HG02763 (cell line): ENCODE data around the gene C19orf85.
"Not testable (repeated sequence)": the region's sequence is repeated elsewhere in the genome, so short reads cannot be mapped to it uniquely, and the experiment has no call there.

Source experiments
- ATAC-seq: cut with Tn5 transposase; IDR thresholded peaks from one replicate; pipeline ENCODE4 v1.9.1; 2021; ENCODE audit warnings: mild to moderate bottlenecking, moderate library complexity; ENCODE audit not compliant: unreplicated experiment

C19orf85 gene

DNA sequence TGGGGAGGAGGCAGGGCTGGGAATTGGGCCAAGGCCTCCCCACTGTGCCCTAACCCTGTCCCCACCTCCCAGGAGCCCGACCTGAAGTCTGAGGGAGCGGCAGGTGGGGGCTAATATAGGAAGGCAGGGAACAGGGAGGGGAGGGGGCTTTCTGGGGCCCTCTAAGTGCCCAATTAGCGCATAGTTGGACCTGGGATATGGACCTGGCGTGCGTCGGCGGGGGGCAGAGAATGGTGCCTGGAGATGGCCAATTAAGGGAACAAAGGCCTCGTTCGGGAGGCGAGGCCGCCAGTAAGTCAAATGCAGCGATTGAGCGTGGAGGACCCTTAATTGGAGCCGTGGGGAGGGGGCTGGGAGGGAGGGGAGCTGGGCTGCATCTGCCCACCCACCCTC is at the start of gene C19orf85:
C19orf85 (minus strand) TSS at position 90 of the 393 bp plus-strand sequence. CDS start 197 bp downstream, outside the sequence.
- ATAC-seq = no peak

DNA sequence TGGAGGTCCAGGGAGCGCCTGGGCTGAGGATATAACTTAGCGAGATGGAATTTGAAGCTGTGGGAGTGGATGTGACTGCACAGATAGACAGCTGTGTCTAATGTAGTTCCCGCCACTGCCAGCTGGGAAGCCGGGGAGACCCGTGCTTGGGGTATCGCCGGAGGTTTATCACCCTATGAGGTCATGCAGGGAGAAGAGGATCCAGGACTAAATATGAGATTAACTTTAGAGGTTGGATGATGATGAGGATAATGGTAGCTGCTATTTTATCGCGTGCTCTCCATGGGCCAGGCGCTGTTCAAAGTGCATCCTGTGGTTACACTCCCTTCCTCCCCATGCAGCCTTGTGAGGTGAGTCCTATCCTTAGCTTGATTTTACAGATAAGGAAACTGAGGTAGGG is 43.6 kb upstream of the C19orf85 start:
- ATAC-seq = no peak

DNA sequence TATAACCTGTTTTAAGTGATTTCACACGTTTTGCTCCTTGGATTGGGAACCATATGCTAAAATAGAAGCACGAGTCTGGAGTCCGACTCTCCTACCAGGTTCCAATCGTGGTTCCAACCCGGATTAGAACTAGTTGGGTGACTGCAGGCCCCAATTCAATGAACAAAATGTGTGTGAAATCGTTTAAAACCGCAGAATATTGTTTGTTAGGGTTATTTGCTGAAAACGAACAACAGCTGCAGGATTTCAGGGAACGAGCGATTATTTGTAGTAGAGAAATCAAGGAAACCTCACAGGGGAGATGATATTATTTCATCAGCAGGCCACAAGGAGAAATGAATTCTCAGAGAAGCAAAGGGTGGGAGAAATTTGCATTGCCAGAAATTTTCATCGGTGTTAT is 40.4 kb upstream of the C19orf85 start:
- no peak for ATAC-seq

DNA sequence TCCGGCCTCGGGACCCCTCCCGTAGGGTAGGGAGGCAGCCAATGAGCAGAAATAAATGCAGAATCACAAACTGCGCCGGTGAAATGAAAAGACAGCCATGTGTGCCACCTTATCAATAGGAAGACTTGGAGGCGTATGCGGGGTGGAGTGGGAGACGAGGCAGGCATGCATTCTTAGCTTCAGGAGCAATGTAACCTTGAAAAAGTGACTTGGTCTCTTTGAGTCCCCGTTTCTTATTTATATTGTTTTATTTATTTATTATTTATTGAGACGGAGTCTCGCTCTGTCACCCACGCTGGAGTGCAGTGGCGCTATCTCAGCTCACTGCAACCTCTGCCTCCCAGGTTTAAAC is 39.7 kb upstream of the C19orf85 start:
- ATAC-seq = no peak

DNA sequence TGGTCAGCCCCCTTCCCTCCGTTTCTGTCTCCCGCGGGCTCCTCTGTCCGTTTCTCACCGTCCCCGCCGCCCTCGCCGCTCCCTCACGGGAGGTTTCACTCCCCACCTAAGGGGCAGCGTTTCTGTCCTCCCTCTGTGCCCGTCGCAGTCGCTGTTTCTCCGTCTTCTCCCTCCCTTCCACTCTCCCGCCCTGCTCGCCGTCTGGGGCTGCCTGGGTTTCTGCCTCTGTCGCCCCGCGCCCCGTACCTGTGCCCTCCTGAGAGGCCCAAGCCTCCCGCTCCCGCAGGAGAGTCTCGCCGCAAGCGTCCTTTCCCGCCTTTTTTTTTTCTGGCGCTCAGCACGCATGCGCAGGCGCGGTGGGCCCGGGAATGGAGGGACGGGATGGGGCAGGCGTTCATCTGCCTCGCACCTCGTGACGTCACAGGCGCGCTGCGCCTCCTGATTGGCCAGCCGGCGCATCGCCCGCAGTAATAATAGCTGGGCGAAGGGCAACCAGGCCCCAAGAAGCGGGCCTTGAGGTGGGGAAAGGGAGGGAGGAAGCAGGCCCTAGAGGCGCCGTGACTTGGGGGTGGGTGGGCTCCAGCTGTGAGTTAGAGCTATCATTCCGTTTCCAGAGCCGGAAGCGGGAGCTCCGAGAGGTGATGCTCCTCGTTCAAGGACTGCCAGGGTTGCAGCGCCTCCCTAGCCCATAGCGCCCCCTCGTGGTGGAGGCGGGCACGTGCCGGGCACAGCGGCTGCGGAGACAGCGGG is 39.1 kb upstream of the C19orf85 start:
- peak; percentile 89 for ATAC-seq

DNA sequence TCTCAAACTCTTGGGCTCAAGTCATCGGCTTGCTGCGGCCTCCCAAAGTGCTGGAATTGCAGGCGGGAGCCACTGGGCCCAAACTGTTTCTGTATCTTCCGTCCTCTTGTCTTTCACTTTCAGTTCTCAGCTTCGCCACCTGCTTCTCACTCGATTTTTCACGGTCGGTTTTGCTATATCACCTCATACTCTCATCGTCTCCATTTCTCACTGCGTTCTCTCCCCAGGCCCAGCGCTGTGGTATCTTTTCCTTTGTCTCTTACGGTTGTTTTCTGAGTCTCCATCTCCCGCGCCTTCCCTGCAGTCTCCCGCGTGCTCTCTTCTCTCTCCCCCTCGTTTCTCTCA is 38.6 kb upstream of the C19orf85 start:
- no peak for ATAC-seq

DNA sequence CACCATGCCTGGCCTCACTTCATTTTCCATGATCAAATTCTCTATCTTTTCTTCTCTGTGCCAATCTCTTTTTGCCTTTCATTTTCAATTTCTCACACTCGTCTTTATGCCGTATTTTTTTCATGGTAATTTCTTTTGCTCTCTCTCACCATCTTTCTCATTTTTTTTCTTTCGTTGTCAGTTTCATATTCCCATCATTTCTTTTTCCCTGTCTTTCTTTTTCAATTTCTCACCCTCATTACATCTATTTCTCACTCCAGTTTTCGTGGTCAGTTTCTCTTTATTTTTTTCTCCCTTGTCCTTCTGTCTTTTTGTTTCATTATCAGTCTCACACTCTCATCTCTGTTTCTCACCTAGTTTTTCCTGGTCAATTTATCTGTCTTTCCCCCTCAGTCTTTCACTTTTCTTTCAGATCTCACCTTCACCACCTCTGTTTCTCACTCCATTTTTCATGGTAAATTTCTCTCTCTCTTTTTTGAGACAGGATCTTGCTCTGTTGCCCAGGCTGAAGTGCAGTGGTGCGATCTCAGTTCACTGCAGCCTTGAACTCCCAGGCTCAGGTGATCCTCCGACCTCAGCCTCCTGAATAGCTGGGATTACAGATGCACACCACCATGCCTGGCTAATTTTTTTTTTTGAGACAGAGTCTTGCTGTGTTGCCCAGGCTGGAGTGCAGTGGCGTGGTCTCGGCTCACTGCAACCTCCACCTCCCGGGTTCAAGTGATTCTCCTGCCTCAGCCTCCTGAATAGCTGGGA is 37.8 kb upstream of the C19orf85 start:
- no peak for ATAC-seq

DNA sequence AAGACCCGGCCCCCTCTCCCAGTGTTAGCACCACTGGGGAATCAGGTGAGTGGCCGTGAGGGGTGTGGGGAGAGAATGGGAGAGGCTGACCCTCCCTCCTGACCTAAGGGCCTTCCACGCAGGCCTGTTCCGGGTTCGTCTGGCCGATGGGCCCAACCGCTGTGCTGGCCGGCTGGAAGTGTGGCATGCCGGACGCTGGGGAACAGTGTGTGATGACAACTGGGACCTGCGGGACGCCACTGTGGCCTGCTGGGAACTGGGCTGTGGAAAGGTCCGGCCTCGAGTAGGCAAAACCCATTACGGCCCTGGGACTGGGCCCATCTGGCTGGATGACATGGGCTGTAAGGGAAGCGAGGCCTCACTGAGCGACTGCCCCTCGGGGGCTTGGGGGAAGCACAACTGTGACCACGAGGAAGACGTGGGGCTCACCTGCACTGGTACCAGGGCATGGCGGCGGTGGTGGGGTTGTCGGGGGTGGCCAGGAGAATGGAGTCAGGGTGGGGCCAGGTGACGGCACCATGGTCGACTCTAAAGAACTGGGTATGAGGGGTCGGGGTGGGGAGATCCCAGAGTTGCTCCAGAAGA is 35.9 kb upstream of the C19orf85 start:
- no peak for ATAC-seq

DNA sequence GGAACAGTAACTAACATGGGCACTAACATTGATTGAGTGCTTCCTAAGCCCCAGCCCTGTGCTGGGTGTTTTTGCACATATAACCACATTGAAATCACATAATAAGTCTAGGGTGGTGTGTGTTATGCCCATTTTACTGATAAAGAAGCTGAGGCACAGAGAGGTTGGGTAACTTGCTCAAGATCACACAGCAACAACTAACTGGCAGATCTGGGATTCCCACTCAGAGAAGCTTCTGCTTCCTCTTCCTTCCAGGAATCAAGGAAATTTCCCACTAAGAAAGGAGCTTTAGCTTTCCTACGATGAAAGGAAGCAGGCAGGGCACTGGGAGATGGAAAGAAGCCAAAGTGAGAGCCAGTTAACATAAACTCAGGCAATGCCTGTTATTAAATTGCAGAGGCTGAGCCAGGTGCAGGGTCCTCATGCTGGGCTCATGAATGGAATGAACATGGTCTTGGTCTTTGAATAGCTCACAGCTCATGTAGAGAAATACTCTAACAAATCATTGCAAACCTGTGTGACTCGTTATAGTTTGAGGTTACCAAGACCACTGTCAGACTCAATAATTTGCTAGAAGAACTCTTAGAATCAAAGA is 33.8 kb upstream of the C19orf85 start:
- ATAC-seq = no peak

DNA sequence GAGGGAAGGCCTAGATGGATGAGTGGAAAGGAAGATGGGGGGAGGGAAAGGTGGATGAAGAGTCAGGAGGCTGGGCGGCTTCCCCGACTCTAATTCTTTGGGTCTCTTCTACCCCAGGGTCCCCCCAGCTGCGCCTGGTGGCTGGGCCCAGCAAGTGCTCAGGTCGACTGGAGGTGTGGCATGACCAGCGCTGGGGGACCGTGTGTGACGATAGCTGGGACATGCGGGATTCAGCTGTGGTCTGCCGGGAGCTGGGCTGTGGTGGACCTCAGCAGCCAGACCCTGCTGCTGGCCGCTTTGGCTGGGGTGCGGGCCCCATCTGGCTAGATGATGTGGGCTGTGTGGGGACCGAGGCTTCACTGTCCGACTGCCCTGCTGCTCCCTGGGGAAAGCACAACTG is 33.2 kb upstream of the C19orf85 start:
- no peak for ATAC-seq

DNA sequence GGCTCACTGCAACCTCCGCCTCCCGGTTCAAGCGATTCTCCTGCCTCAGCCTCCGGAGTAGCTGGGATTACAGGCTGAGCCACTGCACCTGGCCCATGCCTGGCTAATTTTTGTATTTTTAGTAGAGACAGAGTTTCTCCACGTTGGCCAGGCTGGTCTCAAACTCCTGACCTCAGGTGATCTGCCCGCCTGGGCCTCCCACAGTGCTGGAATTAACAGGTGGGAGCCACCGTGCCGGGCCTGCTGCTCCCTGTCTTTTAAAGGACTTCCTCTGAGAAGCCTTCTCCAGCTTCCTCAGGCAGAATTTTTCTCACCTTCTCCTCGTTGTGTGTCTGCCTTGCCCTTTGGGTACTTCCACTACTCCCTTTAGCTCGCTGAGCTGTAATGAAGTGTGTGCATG is 32.3 kb upstream of the C19orf85 start:
- not testable (repeated sequence) for ATAC-seq

DNA sequence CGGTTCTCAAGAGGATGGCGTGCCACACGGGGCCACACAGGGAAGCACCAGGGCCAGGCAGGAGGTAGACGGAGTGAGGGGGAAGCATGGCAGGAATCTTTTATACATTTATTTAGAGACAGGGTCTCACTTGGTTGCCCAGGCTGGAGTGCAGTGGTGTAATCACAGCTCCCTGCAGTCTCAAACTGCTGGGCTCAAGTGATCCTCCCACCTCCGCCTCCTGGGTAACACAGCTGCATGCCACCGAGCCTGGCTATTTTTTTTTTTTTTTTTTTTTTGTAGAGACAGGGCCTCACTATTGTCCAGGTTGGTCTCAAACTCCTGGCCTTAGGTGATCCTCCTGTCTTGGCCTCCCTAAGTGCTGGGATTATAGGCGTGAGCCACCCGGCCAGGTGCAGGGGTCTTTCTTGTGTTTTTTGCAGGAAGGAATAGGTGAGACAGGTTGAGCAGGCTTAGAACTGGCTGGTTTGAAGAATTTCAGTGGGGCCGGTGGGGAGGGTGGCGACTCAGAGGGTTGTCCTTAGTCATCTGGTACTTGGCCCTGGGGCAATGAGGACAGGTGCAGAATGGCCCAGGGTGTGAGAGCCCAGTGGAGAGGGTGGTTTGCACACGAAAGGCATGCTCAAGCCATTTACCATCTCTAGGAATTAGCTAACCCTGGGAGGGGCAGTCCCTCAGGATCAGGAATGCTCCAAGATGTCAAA is 31.2 kb upstream of the C19orf85 start:
- no peak for ATAC-seq

DNA sequence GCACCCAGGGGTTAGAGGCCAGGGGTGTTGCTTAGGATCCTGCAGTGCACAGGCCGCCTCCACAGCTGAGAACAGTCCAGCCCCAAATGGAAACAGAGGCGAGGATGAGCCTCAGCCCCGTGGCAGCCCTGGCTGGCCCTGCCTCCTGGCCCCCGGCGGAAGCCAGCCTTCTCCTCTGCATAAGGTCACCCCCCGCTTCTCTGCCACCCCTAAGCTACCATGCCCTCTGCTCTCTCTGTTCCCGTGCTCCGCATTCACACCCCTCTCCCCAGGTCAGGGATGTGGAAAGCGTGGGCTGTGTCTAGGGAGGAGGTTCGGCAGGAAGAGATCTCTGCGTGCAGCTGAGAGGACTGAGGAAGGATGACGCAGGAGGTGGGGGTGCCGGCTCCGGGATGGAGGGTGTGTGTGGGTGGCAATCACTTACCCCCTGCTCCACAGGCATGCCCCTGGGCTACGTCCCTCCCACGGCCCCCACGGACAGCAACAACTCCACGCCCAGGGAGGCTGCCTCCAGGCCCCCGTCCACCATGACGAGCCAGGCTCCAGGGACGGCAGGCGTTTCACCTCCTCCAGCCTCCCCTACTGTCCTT is 29.7 kb upstream of the C19orf85 start:
- no peak for ATAC-seq

DNA sequence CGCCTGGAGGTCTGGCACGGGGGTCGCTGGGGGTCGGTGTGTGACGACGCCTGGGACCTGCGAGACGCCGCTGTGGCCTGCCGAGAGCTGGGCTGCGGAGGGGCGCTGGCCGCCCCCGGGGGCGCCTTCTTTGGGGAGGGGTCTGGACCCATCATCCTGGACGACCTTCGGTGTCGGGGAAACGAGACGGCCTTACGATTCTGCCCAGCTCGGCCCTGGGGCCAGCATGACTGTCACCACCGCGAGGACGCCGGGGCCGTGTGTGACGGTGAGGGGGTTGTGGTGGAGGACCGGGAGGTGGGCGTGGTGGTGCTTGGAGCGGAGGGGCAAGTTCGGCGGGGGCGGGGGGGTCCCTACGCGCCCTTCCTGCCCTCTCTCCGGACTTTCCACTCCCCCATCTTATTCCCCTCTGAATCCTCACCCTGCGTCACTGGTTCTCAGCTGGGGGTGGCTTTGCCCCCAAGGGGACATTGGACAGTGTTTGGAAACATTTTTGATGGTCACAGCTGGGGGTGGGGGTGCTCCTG is 29.2 kb upstream of the C19orf85 start:
- no peak for ATAC-seq

DNA sequence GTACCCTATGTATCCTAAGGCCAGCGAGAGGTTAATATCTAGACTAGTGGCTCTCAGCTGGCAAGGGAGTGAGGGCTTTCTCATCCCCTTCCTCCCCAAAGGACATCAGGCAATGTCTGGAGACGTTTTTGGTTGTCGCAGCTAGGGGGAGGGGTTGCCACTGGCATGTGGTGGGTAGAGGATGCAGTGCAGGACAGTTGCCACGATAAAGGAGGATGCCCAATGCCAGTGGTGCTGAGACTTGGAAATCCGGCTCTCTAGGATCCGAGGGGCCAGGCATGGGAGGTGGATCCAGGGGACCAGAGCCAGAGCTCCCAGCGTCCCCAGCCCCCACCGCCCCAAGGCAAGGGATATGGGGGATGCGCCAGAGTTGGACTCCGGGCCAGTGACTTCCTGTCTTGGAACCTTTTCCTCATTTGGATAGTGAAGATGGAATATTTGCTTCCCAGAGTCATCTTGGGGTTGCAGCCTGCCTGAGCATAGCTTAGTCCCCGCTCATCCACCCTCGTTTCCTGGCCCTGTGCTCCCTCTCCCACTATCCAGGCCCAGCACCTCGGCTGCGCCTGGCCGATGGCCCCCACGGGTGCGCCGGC is 28.6 kb upstream of the C19orf85 start:
- ATAC-seq = no peak

DNA sequence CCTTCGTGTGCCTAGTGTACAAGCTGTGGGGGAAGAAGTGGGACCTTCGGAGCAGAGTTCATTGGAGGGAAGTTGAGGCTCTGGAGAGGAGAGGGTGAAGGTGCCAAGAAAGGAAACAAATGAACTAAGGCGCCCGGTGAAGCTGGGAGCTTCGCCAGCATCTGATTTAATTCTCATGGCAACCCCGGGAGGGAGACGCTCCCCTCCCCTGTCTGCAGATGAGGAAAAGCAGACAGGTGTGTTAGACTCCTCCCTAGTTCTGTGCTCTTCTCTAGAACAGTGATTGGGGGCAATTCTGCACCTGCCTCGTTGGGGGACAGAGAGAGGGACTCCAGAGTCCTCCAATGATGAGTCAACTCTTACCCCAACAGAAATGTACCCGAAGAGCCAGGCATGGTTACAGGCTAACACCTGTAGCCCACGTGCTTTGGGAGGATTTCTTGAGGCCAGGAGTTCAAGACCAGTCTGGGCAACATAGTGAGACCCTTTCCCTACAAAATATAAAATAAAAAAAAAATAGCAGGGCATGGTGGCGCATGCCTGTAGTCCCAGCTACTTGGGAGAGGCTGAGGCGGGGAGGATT is 27.9 kb upstream of the C19orf85 start:
- ATAC-seq = no peak

DNA sequence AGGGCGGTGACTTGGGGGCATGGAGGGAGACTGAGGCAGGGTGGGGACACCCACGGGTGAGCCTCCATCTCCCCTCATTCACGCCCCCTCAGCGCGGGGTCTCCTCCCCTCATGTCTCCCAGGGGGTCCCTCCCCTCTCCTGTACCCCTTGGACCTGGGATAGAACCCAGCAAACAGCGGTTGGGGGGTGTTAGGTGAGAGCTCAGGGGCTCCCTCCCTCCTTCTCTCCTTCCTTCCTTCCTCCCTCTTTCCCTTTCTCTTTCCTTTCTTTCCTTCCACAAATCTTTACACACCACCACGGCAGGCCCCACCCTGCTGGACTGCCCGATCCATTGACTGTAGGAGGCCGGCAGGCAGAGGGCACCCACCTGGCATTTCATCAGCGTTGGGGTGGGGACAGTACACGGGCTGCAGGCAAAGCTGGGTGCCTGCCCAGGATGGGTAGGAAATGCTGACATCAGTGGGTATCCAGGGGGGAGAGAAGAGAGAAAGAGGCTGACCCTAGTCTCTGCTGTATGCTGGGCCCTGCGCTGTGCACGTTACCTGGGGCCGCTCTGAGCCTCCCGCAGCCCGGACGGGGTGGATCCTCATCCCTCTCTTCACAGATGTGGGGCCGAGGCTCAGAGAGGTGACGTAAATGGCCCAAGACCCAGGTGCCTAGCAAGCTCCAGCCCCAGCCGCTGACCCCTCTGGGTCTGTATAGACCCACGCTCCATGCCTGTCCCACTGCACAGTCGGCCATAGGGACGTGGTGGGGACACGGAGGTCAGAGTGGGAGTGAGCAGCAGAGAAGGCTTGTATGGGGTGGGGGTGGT is 27.2 kb upstream of the C19orf85 start:
- ATAC-seq = no peak

DNA sequence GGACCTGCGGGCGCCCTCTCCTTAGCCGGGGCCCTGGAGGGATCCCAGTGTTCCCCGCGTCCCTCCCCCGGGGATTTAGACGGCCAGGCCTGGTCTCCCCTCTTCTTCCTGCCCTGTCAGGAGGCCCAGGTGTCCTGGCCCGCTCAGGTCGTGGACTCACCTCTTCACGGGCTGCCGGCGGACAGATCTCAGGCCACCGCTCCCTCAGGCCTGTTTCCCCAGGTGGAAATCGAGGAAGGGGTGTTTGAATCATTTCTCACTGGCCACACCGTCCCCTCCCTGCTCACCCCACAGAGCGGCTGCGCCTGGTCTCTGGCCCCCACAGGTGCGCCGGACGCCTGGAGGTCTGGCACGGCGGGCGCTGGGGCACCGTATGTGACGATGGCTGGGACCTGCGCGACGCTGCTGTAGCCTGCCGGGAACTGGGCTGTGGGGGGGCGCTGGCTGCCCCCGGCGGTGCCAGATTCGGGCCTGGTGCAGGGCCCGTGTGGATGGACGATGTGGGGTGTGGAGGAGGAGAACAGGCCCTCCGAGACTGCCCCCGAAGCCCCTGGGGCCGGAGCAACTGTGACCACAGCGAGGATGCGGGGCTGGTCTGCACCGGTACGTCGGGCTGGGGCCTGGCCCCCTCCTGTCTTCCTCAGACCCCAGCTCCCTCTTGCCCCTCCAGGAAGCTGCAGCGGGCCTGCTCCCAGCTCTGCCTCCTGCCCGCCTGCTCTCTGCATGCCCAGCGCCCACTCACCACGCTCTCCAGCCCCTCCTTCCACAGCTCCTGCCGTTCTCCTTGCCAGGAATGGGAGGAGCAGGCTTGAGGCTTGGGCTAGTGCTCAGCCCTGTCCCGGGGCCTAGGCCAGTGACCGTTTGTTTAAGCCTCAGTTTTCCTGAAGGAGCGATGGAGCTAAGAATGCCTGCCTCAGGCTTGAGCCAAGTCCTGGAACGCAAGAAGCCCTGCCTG is 26.2 kb upstream of the C19orf85 start:
- ATAC-seq = no peak
